ENCODE results near the gene MAPK1.

GRCh38 chr22:21741790-21742189, 125.7 kb downstream of the MAPK1 start:
- TF ChIP-seq POLR2AphosphoS5 (IDR thresholded peaks at IDR 0.05; ENCODE audit: borderline replicate concordance, low read depth, low read length) (no peak), EZH2 (IDR thresholded peaks at IDR 0.05) (no peak), FOXP2 (optimal IDR thresholded peaks at IDR 0.05; ENCODE audit: control extremely low read depth, extremely low read length, insufficient read depth) (no peak)

Data from SK-N-MC (cell line).